GDM1 (cell line): ENCODE data around the gene ATAT1.
"Not testable (repeated sequence)": the region's sequence is repeated elsewhere in the genome, so short reads cannot be mapped to it uniquely, and the experiment has no call there.

ENCODE experiments used
- DNase-seq: peaks from one replicate; lab custom pipeline; 2025; lab: John Stamatoyannopoulos, UW

The ATAT1 gene

DNA sequence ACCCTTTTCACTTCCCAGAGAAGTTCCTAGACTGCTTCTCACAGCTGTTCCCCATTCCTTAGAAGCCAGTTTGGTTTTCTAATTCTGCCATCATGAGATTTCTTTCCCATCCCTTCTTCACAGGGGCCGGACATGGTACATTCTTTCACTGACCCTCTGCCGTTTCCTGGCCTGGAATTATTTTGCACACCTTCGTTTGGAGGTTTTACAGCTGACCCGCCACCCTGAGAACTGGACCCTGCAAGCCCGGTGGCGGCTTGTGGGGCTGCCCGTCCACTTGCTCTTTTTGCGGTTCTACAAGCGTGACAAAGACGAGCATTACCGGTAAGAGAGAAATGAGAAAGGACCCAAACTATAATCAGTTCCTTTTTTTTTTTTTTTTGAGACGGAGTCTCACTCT lies 24.5 kb downstream of the ATAT1 start:
- DNase-seq, result no peak

- DNase-seq, result no peak
These were observed 28.4 kb downstream of the ATAT1 start for GRCh38 chr6:30654798-30655742.

DNA sequence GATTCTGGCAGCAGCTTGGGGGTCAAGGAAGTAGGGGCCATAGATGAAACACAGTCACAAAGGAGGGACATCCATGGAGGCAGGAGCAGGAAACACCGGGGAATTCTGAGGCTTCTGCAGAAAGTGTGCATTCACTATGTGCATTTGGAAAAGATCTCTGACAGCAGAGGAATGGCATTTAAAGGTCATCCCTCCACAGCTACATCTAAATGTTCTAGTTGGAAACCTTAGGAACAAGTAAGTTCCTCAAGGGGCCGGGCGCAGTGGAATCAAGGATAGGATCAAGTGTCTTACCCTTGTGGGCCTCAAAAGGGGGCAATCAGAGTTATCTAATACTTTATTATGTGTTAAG lies 29.0 kb downstream of the ATAT1 start:
- DNase-seq, result no peak

DNA sequence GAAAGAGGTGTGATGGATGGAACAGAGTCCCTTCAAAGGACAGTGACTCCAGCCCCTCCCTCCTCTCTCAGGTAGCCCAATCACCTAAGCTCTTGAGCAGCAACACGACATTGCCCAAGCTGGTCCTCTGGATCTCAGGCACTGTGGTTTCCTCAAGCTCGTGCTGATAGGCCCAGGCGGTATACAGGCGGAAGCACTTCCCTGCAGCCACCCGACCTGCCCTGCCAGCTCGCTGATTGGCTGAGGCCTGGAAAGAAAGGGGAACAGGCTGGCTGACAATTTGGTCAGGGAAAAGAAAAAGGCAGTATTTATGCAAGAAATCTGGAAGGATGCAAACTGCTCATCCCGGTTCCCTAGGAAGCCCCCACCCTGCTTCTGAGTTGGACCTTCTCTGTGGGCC lies 29.8 kb downstream of the ATAT1 start:
- peak; percentile 15 for DNase-seq

GRCh38 chr6:30657454-30657853 lies 30.8 kb downstream of the ATAT1 start:
- DNase-seq, result no peak

GRCh38 chr6:30657922-30658321 lies 31.2 kb downstream of the ATAT1 start:
- not testable (repeated sequence) for DNase-seq

GRCh38 chr6:30664994-30665767 lies 38.5 kb downstream of the ATAT1 start:
- DNase-seq, result no peak

- not testable (repeated sequence) for DNase-seq
These were observed 39.6 kb downstream of the ATAT1 start for GRCh38 chr6:30666300-30666699.

DNA sequence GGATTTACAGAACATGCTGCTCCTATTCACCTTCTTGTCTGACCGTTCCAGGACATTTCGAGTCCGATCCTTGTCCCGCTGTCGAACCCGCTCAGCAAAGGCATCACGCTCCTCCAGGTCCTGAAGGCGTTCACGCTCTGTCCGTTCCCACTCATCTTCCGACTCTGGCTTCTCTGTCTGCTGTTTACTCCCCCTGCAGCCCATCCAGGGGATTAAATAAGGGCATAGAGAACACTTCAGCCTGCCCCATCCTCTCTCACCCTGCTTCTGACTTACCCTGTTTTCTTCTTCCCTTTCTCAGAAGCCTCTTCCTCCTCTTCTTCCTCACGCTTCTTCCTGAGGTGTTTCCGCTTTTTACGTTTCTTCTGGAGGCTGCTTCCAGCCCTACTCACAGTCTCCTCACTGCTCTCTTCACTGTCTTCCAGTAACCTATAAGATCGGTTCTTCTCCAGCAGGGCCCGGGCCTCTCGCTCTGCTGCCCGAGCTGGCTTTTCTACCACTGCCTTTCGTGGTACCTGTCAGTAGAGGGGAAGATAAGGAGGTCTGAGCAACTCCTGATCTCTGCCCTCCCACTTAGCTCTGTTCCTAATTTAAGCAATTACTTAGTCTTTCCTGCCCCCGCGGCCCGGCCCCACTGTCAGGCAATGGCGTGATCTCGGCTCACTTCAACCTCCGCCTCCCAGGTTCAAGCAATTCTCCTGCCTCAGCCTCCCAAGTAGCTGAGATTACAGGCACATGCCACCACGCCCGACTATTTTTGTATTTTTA lies 44.3 kb downstream of the ATAT1 start:
- DNase-seq, result no peak

DNA sequence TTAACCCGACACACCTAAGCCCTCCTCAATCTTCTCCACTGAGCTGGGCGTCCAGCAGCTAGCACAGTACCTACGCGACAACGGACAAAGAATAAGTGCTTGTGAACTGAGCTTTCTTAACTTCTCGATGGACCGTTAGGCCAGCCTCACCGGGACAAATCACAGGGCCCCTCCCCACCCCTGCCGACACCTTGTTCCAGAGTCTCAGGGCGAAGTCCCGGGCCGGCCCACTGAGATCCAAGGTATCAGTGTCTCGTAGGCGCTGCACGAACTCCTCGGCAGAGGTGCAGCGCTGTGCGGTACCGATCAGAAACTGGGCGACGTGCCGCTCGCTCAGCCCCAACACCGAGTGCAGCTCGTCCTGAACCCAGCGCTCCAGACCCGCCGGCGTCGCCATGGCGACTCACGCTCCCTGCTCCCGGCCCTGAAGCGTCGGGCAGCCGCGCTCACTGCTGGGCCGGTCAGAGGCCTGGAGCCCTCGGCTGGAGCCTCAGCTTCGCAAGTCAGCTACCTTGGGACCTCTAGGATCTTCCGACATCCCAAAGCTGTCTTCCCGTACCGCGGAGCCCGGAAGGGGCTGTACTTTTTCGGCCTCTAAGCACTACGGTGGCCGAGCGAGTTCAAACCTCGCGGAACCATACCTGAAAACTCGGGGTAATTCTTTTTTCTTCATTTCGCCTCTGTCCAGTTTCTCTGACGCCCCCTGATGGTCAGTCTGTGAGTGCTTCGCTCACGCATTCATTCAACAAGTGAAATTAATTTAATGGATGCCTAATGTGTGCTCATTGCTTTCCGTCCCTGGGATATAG lies 46.0 kb downstream of the ATAT1 start, which contains the start of gene DHX16:
Gene DHX16, minus strand, starts transcription at position 562 of the 809 bp plus-strand sequence. Its CDS starts 165 bp downstream, at position 397.
- peak; percentile 88 for DNase-seq

DNA sequence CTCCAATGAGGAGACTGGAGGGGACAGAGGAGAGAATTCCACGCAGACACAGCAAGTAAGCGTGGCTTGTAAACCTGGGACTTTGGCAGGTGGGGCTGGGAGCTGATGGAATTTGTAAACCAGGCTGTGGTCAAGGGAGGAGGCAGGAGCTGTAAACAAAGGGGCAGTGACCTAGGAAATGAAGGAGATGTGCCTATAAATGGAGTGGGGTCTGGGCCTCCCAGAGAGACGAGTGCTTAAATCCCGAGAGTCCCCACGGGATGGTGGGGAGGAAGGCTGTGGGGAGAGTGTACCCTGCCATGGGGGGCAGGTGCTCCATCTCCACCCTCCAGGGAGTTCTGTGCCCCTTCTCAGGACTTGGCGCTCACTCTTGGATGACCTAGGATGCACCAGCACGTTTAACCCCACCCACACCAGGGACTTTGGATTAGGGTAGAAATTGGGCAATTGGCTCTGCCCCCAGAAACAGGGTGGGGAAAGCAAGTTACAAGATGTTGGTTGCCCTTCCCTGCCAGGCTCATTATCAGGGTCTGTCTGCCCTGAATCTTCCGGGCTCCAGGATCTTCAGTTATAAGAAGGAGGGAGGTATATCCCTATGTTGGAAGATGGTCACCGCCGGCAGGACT lies 50.1 kb downstream of the ATAT1 start:
- DNase-seq, result no peak

- DNase-seq, result peak; percentile 83
These were observed 52.5 kb downstream of the ATAT1 start for GRCh38 chr6:30678964-30679726.

GRCh38 chr6:30679765-30680535 lies 53.3 kb downstream of the ATAT1 start:
- no peak for DNase-seq

DNA sequence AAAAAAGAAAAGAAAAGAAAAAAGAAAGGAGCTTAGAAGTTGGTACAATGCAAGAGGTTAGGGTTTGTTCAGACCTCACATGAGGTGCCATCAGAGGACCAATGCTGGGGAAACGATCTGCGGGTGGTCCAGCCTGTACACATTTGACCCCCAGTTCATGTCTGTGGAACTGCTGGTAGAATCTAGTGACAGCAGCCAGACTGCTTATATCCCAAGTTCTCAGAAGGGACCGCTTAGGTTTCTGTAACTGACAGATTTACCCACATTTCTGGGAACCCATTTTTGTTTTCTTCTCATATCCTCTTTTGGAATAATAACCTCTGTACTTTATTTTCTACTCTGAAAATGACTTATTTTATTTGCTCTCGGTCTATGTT lies 55.1 kb downstream of the ATAT1 start:
- no peak for DNase-seq

DNA sequence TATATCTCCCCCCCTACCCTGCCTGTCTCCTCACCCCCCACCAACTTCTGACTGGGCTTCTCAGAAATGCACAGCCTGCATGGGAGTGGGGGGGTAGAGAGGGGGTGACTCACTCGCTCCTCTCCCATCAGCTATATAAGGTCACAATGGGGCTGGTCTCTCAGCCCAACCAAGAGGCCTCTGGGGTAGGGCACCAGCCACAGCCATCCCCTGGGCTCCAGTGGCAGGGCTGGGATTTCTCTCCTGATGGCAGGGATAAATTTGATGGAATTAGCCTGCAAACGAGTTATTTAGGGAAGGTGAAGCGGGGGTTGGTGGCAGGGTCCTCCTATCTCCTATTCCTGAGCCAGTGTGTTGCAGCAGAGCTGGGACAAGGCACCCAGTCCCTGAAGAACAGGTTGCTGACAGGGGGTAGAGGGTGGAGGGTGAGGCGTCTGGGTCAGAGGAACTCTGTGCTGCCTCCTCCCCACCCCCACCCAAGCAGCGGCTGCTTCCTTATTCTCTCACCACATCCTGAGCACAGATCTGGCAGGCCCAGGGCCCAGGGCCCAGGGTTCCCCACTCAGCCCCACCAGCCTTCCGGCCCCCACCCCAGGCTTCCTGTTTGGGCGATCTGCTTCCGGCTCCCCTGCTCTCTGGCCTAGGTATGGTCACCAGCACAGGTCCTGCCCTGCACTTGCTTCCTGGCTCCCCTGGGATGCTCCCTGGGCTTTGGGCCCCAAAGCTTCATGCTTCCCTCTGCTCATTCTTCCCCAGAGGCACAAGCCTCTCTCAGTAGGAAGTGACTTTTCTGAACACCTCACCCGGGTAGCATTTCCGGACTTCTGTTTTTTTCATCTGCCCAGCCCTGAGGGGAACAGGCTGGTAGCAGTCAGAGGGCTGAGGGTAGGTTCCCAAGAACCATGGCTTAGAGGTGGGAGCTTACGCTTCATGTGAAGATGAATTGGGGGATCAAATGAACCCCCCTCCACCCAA lies 55.8 kb downstream of the ATAT1 start:
- DNase-seq, result peak; percentile 99

DNA sequence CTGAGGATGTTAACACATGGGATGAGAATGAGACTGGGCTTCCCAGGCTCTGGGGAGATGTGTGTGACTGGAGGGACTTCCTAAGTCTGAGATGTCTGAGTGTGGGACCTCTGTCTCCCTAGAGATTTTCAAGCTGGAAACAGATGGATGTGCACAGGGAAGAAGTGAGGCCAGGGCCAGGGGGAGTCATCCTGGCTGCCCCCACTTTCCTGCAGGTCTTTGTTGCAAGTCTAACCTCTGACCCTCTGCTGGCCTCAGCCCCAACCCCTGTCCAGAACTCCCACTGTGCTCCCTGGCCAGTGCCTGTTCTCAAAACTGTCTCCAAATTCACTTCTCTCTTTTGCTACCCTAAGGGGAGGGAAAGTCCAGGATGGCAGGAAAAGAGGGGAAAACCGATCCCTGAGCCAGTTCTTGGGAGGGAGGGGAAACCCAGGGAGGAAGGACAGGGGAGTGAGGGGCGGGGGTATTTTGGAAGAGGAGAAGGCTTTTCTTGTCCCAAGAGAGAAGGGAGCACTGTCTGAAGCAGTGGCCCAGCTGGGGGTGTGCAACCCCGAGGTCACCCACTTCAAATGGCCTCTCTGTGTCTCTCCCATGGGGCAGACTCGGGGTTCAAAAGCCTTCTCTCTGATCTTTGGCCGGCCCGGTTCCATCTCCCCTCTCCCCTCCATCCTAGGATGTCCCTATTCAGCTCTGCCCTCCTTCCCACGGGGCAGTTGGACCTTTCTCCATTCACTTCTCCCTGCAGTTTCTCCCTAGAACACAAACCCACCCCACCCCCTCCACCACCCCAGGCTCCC lies 56.7 kb downstream of the ATAT1 start:
- no peak for DNase-seq

DNA sequence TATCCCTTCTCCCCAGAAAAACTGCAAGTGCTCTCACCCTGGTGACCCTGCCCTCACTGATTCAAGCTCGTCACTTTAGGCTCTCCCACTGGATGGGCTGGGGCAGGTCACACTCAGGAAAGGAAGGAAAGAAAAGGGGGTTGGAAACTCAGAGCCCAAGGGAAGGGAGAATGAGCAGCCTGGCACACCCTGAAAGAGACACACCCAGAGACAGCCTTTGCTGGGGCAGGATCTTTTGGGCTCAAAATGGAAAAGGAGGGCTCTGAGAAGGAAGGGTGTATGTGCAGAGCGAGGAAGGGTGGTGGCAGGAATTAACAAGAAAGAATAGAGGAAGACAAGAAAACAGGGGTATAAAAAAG lies 57.3 kb downstream of the ATAT1 start:
- no peak for DNase-seq
